H1 (cell line): ENCODE results near the gene SCN2A. TPM values are rescaled to one million over a fixed set of nuclear protein-coding genes. Genes with fewer than 3 reads are reported as not detected.
A peak's percentile ranks its signal among the peaks of the same experiment; 100 is the strongest.

Experiments
- CTCF ChIA-PET: fragments of 300-600 bp; sonication (Branson Sonifier 250); formaldehyde crosslinking; loops from one replicate; lab custom pipeline; 2021; ENCODE audit not compliant: partially characterized antibody; lab: Charles Lee
- POLR2A ChIA-PET: fragments of 300-600 bp; sonication (Branson Sonifier 250); formaldehyde crosslinking; loops from one replicate; lab custom pipeline; 2021; ENCODE audit warnings: inconsistent platforms; ENCODE audit not compliant: partially characterized antibody; lab: Charles Lee
- DNase-seq, 2 experiments: peaks; one replicate each; pipeline versions ENCODE4 v3.0.0 to v3.0.0-alpha.2; 2010 to 2022; ENCODE audit warnings: low spot score in 2 of 2, low read depth in 1 of 2, mixed read lengths in 1 of 2
- FAIRE-seq: peaks from 2 replicates; lab custom pipeline; 2011; peaks lifted over from hg19 to GRCh38; lab: Jason Lieb, UNC
- H2AFZ ChIP-seq: 2 replicates; pipeline ENCODE4 v1.8.1; 2012; ENCODE audit warnings: low read length, inconsistent platforms
- H2AK5ac ChIP-seq: 2 replicates; pipeline ENCODE4 v1.6.1; 2013; ENCODE audit warnings: low read depth, low read length
- H2BK120ac ChIP-seq: replicated peaks from 2 replicates; pipeline ENCODE3; 2013; ENCODE audit warnings: low read depth, low read length, inconsistent platforms
- H2BK12ac ChIP-seq: 2 replicates; pipeline ENCODE4 v1.6.1; 2013; ENCODE audit warnings: low read depth, low read length
- H2BK15ac ChIP-seq: 2 replicates; pipeline ENCODE4 v1.6.1; 2013; ENCODE audit warnings: low read length
- H2BK20ac ChIP-seq: 2 replicates; pipeline ENCODE4 v1.6.1; 2013; ENCODE audit warnings: low read length
- H2BK5ac ChIP-seq: 2 replicates; pipeline ENCODE4 v1.6.1; 2013; ENCODE audit warnings: low read depth, low read length
- H3K14ac ChIP-seq: 2 replicates; pipeline ENCODE4 v1.6.1; 2013; ENCODE audit warnings: inconsistent platforms; ENCODE audit not compliant: insufficient read length
- H3K18ac ChIP-seq: 2 replicates; pipeline ENCODE4 v1.6.1; 2013; ENCODE audit warnings: low read length; ENCODE audit errors: extremely low read depth
- H3K23ac ChIP-seq: 2 replicates; pipeline ENCODE4 v1.6.1; 2013; ENCODE audit warnings: inconsistent platforms; ENCODE audit not compliant: insufficient read length
- H3K23me2 ChIP-seq: 2 replicates; pipeline ENCODE4 v1.6.1; 2013; ENCODE audit warnings: low read depth, low read length
- H3K27ac ChIP-seq: 2 replicates; pipeline ENCODE4 v1.6.1; 2011; ENCODE audit warnings: low read depth, low read length, inconsistent platforms
- H3K27me3 ChIP-seq, 4 experiments: replicated peaks in 1 of 4; 1 replicate in 1 of 4; 2 replicates in 3 of 4; pipeline versions ENCODE4 v1.6.1 to v1.8.1; 2011 to 2013; ENCODE audit warnings: low read length in 3 of 4, mild to moderate bottlenecking in 3 of 4, inconsistent platforms in 2 of 4, mixed read lengths in 2 of 4, moderate library complexity in 1 of 4; ENCODE audit not compliant: control insufficient read depth in 3 of 4, insufficient read depth in 3 of 4; ENCODE audit errors: extremely low read depth in 1 of 4
- H3K36me3 ChIP-seq, 4 experiments: 2 replicates each; pipeline versions ENCODE4 v1.6.1 to v1.8.1; 2011 to 2013; ENCODE audit warnings: mild to moderate bottlenecking in 4 of 4, low read length in 3 of 4, moderate library complexity in 2 of 4, control low read depth in 1 of 4, inconsistent platforms in 1 of 4; ENCODE audit not compliant: insufficient read depth in 4 of 4, control insufficient read depth in 2 of 4
- H3K4ac ChIP-seq: replicated peaks from 2 replicates; pipeline ENCODE3; 2013; ENCODE audit warnings: low read length, low read depth, mixed read lengths, inconsistent platforms; ENCODE audit not compliant: insufficient read length
- H3K4me1 ChIP-seq, 4 experiments: replicated peaks in 1 of 4; 1 replicate in 1 of 4; 2 replicates in 3 of 4; pipeline versions ENCODE4 v1.6.1 to v1.8.1; 2011 to 2013; ENCODE audit warnings: low read length in 3 of 4, inconsistent platforms in 2 of 4, mixed read lengths in 1 of 4; ENCODE audit not compliant: insufficient read depth in 4 of 4, control insufficient read depth in 3 of 4
- H3K4me2 ChIP-seq, 2 experiments: 2 replicates each; pipeline versions ENCODE4 v1.6.1 to v1.8.1; 2011 to 2013; ENCODE audit warnings: low read depth in 2 of 2, low read length in 2 of 2, control low read depth in 1 of 2, inconsistent platforms in 1 of 2, mild to moderate bottlenecking in 1 of 2; ENCODE audit not compliant: insufficient read depth in 1 of 2
- H3K4me3 ChIP-seq, 4 experiments: fragments of 200-600, 300-600 bp in 1 of 4; sonication (generic), shearing (Covaris generic), sonication (Bioruptor Twin) in 1 of 4; 2 replicates each; pipeline versions ENCODE4 v1.5.1 to v1.8.1; 2011 to 2016; ENCODE audit warnings: low read length in 4 of 4, low read depth in 3 of 4, control low read depth in 2 of 4, inconsistent platforms in 2 of 4, mild to moderate bottlenecking in 2 of 4, mixed read lengths in 1 of 4, moderate library complexity in 1 of 4; ENCODE audit not compliant: insufficient read depth in 2 of 4; ENCODE audit errors: extremely low read depth in 1 of 4
- H3K56ac ChIP-seq: replicated peaks from 2 replicates; pipeline ENCODE3; 2013; ENCODE audit warnings: low read depth, mild to moderate bottlenecking, mixed read lengths, low read length, inconsistent platforms; ENCODE audit not compliant: insufficient read length
- H3K79me1 ChIP-seq: 2 replicates; pipeline ENCODE4 v1.6.1; 2013; ENCODE audit warnings: low read depth, low read length, control low read depth
- H3K79me2 ChIP-seq, 2 experiments: 2 replicates each; pipeline versions ENCODE4 v1.6.1 to v1.8.1; 2012 to 2013; ENCODE audit warnings: low read length in 2 of 2, mild to moderate bottlenecking in 2 of 2, inconsistent platforms in 1 of 2; ENCODE audit not compliant: insufficient read depth in 2 of 2, control insufficient read depth in 1 of 2
- H3K9ac ChIP-seq, 4 experiments: replicated peaks in 1 of 4; 1 replicate in 1 of 4; 2 replicates in 3 of 4; pipeline versions ENCODE4 v1.6.1 to v1.8.1; 2011 to 2013; ENCODE audit warnings: low read depth in 3 of 4, low read length in 3 of 4, control low read depth in 2 of 4, mild to moderate bottlenecking in 2 of 4, moderate library complexity in 2 of 4, inconsistent platforms in 1 of 4; ENCODE audit errors: extremely low read depth in 1 of 4
- H3K9me3 ChIP-seq, 2 experiments: 2 replicates each; pipeline versions ENCODE4 v1.6.1 to v1.8.1; 2012 to 2013; ENCODE audit warnings: mild to moderate bottlenecking in 2 of 2, moderate library complexity in 2 of 2, control low read depth in 1 of 2, inconsistent platforms in 1 of 2, low read depth in 1 of 2, low read length in 1 of 2, mixed read lengths in 1 of 2; ENCODE audit not compliant: insufficient read depth in 2 of 2
- H4K20me1 ChIP-seq, 2 experiments: replicated peaks in 1 of 2; 2 replicates each; pipeline versions ENCODE3 to v1.8.1; 2011 to 2013; ENCODE audit warnings: inconsistent platforms in 2 of 2, low read length in 2 of 2, mild to moderate bottlenecking in 1 of 2; ENCODE audit not compliant: insufficient read depth in 2 of 2, control insufficient read depth in 1 of 2
- H4K5ac ChIP-seq: 2 replicates; pipeline ENCODE4 v1.6.1; 2013; ENCODE audit warnings: low read length, low read depth, mixed read lengths, inconsistent platforms; ENCODE audit not compliant: insufficient read length
- H4K8ac ChIP-seq: 2 replicates; pipeline ENCODE4 v1.8.0; 2013; ENCODE audit warnings: mild to moderate bottlenecking, moderate library complexity, low read length, inconsistent platforms; ENCODE audit not compliant: insufficient read depth; ENCODE audit errors: extremely low read depth
- H4K91ac ChIP-seq: replicated peaks from 2 replicates; pipeline ENCODE3; 2013; ENCODE audit warnings: low read length, mixed read lengths, inconsistent platforms; ENCODE audit not compliant: insufficient read length
- BACH1 ChIP-seq: IDR thresholded peaks from 2 replicates; pipeline ENCODE4 v1.6.1; 2012; ENCODE audit warnings: low read length, improper control_type of control experiment
- HDAC2 ChIP-seq, 2 experiments: fragments of 300-600 bp in 1 of 2; sonication (generic) in 1 of 2; IDR thresholded peaks; 2 replicates each; pipeline ENCODE4 v1.6.1; 2011 to 2012; ENCODE audit warnings: low read depth in 2 of 2, low read length in 2 of 2, mild to moderate bottlenecking in 2 of 2, moderate library complexity in 2 of 2, borderline replicate concordance in 1 of 2, inconsistent platforms in 1 of 2
- RBBP5 ChIP-seq: IDR thresholded peaks from 2 replicates; pipeline ENCODE4 v1.7.1; 2012; ENCODE audit warnings: low read depth, mild to moderate bottlenecking, inconsistent platforms, low read length, moderate library complexity, borderline replicate concordance
- TBP ChIP-seq: IDR thresholded peaks from 2 replicates; pipeline ENCODE4 v1.6.1; 2011; ENCODE audit warnings: low read depth, low read length, improper control_type of control experiment
- WGBS, 2 experiments: shearing (Covaris generic) in 1 of 2; methylation state at CpG; one replicate each; pipeline versions ENCODE4 v1.1.6 to v1.1.7; 2013 to 2015; ENCODE audit warnings: low lambda C conversion rate in 2 of 2, mixed read lengths in 2 of 2, inconsistent platforms in 1 of 2, low coverage in 1 of 2, missing lambda C conversion rate in 1 of 2; ENCODE audit not compliant: insufficient replicate concordance in 2 of 2, insufficient coverage in 1 of 2, insufficient read length in 1 of 2; ENCODE audit errors: extremely low coverage in 1 of 2, missing lambda C conversion rate in 1 of 2; 5-methylcytosine and 5-hydroxymethylcytosine counted together
- polyA plus RNA-seq, 7 experiments: library from polyadenylated mRNA; depleted of rRNA in 3 of 7; stranded (reverse) in 5 of 7; unstranded in 2 of 7; fragments of >200 nt in 5 of 7; fragments of 200-250 nt in 2 of 7; gene quantifications; 1 replicate in 5 of 7; 2 replicates in 1 of 7; 4 replicates in 1 of 7; pipeline versions ENCODE4 v1.2.1 to v1.2.3, GENCODE V29; 2011 to 2013; ENCODE audit warnings: missing spikeins in 2 of 7, mixed read lengths in 2 of 7
- total RNA-seq: library from RNA; stranded (reverse); fragmentation: NEBNext Ultra II Directional; extraction: Animal tissue kit (Norgen Biotek cat#: 25700); gene quantifications from 2 replicates; pipeline ENCODE4 v1.2.1, GENCODE V29; 2021
- TF ChIP-seq, protein P1 (sequence below): IDR thresholded peaks from 2 replicates; pipeline ENCODE4 v1.6.1; 2012; ENCODE audit warnings: inconsistent platforms
- TF ChIP-seq, protein P2 (sequence below): IDR thresholded peaks from 2 replicates; pipeline ENCODE4 v1.6.1; 2012; ENCODE audit warnings: low read length, inconsistent platforms

Gene SCN2A
- total and polyA plus RNA-seq, 2 of the 8 experiments (the other 6 are each of a cell fraction or from before 2014, with no cell fraction given): 0.18 to 1.1 TPM

DNA sequence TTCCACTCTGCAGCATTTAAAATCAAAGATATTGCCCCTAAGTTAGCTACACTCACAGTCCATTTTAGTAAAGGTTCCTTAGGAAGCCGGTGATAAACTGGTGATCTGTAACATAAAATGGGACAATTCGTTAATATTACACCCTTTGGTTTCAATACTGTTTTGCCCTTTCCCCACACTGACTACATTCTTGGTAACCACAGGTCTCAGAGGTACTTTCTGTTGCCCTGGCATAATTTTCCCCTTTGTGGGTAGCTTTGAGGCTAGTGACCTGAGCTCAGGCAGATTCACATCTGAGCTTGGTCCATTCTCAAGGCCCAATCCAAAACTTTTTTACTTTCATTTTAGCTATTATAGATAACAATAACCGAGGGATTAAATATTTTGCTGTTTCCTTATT lies 197.3 kb downstream of the SCN2A start:
- no peak overlapping the region for H3K4me2 ChIP-seq

More for the DNA sequence above, 197.3 kb downstream of the SCN2A start:
- Histone ChIP-seq H3K56ac (no peak overlapping the region), H2BK12ac (no peak overlapping the region), H3K23ac (no peak overlapping the region), H3K4me3 (no peak overlapping the region), H2BK20ac (no peak overlapping the region), H3K79me1 (no peaks in the 10 kb centered on the region), H2AFZ (no peak overlapping the region), H4K8ac (no peak overlapping the region), H3K4ac (no peak overlapping the region), H4K91ac (no peak overlapping the region), H4K5ac (no peak overlapping the region), H3K27me3 (no peaks in the 10 kb centered on the region), H4K20me1 (no peaks in the 10 kb centered on the region), H3K9me3 (no peaks in the 10 kb centered on the region), H3K4me1 (peaks cover 0 to 11% (median 1%) of the 10 kb centered on the region in 4 experiments; a peak in 2 of 7 replicates), H3K23me2 (no peaks in the 10 kb centered on the region), H2BK15ac (no peak overlapping the region), H2BK120ac (no peak overlapping the region), H3K18ac (0 out of 2 replicates have a peak overlapping the region, but pooled peaks have one; percentile 3), H2BK5ac (no peak overlapping the region), H3K27ac (no peak overlapping the region), H3K9ac (no peak overlapping the region), H3K36me3 (no peaks in the 10 kb centered on the region), H3K79me2 (no peaks in the 10 kb centered on the region), H3K14ac (no peak overlapping the region), H2AK5ac (no peak overlapping the region)
- 85% methylated on average over 3 of the region's 3 CpGs; no CpG with 5 or more reads in 1 of the 2 experiments for WGBS, 2 experiments
- ChIA-PET POLR2A (no interaction called here), CTCF (interaction anchor here (0.7 to 2.1 kb wide), 12 partner anchors 8 to 744 kb away, joined by 3 to 9 read pairs (median 4); partner anchors contain the start of gene SCN2A)
- TF ChIP-seq TBP: no peak
- TF ChIP-seq, protein P1, sequence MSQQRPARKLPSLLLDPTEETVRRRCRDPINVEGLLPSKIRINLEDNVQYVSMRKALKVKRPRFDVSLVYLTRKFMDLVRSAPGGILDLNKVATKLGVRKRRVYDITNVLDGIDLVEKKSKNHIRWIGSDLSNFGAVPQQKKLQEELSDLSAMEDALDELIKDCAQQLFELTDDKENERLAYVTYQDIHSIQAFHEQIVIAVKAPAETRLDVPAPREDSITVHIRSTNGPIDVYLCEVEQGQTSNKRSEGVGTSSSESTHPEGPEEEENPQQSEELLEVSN: no peak
- TF ChIP-seq HDAC2 (IDR thresholded peaks at IDR 0.05; ENCODE audit: borderline replicate concordance in 1 of 2, low read depth in 2 of 2, low read length in 2 of 2): no peak
- no peak for TF ChIP-seq BACH1
- TF ChIP-seq, protein P2, sequence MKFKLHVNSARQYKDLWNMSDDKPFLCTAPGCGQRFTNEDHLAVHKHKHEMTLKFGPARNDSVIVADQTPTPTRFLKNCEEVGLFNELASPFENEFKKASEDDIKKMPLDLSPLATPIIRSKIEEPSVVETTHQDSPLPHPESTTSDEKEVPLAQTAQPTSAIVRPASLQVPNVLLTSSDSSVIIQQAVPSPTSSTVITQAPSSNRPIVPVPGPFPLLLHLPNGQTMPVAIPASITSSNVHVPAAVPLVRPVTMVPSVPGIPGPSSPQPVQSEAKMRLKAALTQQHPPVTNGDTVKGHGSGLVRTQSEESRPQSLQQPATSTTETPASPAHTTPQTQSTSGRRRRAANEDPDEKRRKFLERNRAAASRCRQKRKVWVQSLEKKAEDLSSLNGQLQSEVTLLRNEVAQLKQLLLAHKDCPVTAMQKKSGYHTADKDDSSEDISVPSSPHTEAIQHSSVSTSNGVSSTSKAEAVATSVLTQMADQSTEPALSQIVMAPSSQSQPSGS: no peak
- TF ChIP-seq RBBP5: no peak
- DNase-seq (no peak), FAIRE-seq (no peak)
